CD14-positive monocyte (primary cell): ENCODE measurements around the gene GPR161. TPM values are rescaled to one million over a fixed set of nuclear protein-coding genes. Genes with fewer than 3 reads are reported as not detected.
A peak's percentile ranks its signal among the peaks of the same experiment; 100 is the strongest.

Experiments used
- DNase-seq, 3 donors: peaks; one replicate each; pipeline ENCODE4 v3.0.0-alpha.2; 2011 to 2022
- H2AFZ ChIP-seq: 2 replicates; pipeline ENCODE4 v1.6.0; 2012; ENCODE audit warnings: mild to moderate bottlenecking, low read depth, low read length, inconsistent platforms; ENCODE audit not compliant: insufficient read depth, poor library complexity, severe bottlenecking
- H3K27ac ChIP-seq, 2 donors: 1 replicate in 1 of 2; 2 replicates in 1 of 2; pipeline ENCODE4 v1.5.1; 2012 to 2013; ENCODE audit warnings: low read length in 2 of 2, control low read depth in 1 of 2, inconsistent platforms in 1 of 2, low read depth in 1 of 2, mild to moderate bottlenecking in 1 of 2
- H3K27me3 ChIP-seq, 2 donors: one replicate each; pipeline versions ENCODE4 v1.6.0 to v1.6.1; 2011 to 2013; ENCODE audit warnings: low read length in 2 of 2; ENCODE audit not compliant: control insufficient read depth in 2 of 2, insufficient read depth in 2 of 2
- H3K36me3 ChIP-seq, 2 donors: replicated peaks in 1 of 2; 1 replicate in 1 of 2; 2 replicates in 1 of 2; pipeline versions ENCODE4 v1.5.1 to v1.6.1; 2012 to 2013; ENCODE audit warnings: low read length in 2 of 2, control low read depth in 1 of 2, inconsistent platforms in 1 of 2, mild to moderate bottlenecking in 1 of 2; ENCODE audit not compliant: insufficient read depth in 2 of 2, control insufficient read depth in 1 of 2
- H3K4me1 ChIP-seq, 2 donors: 1 replicate in 1 of 2; 2 replicates in 1 of 2; pipeline versions ENCODE4 v1.5.1 to v1.6.1; 2012 to 2013; ENCODE audit warnings: low read length in 2 of 2, control low read depth in 1 of 2, inconsistent platforms in 1 of 2, mild to moderate bottlenecking in 1 of 2, moderate library complexity in 1 of 2; ENCODE audit not compliant: insufficient read depth in 2 of 2, control insufficient read depth in 1 of 2
- H3K4me2 ChIP-seq: replicated peaks from 2 replicates; pipeline ENCODE3; 2012; ENCODE audit warnings: low read length, moderate library complexity, mild to moderate bottlenecking; ENCODE audit not compliant: poor library complexity, severe bottlenecking; ENCODE audit errors: extremely low read depth
- H3K4me3 ChIP-seq, 3 experiments: fragments of 200-600 bp in 1 of 3; sonication (generic) in 1 of 3; replicated peaks in 1 of 3; 1 replicate in 2 of 3; 2 replicates in 1 of 3; pipeline ENCODE4 v1.5.1; 2011 to 2013; ENCODE audit warnings: low read length in 3 of 3, mild to moderate bottlenecking in 3 of 3, control low read depth in 2 of 3, low read depth in 2 of 3, inconsistent platforms in 1 of 3, moderate library complexity in 1 of 3
- H3K79me2 ChIP-seq: 2 replicates; pipeline ENCODE4 v1.6.0; 2012; ENCODE audit warnings: mild to moderate bottlenecking, control low read depth, inconsistent platforms, low read length, moderate library complexity; ENCODE audit not compliant: insufficient read depth
- H3K9ac ChIP-seq: 2 replicates; pipeline ENCODE4 v1.6.0; 2017; ENCODE audit warnings: low read length, mild to moderate bottlenecking; ENCODE audit not compliant: insufficient read depth, poor library complexity, severe bottlenecking
- H3K9me3 ChIP-seq, 2 donors: replicated peaks in 1 of 2; 1 replicate in 1 of 2; 2 replicates in 1 of 2; pipeline versions ENCODE4 v1.5.1 to v1.6.1; 2012 to 2013; ENCODE audit warnings: low read length in 2 of 2, control low read depth in 1 of 2; ENCODE audit not compliant: control insufficient read depth in 1 of 2, insufficient read depth in 1 of 2
- H4K20me1 ChIP-seq: 2 replicates; pipeline ENCODE4 v1.6.0; 2012; ENCODE audit warnings: mild to moderate bottlenecking, low read length, control low read depth, moderate library complexity; ENCODE audit not compliant: insufficient read depth
- H3K27ac Mint-ChIP-seq, 7 donors: one replicate each; pipeline ENCODE4 v1.8.0; 2020; ENCODE audit warnings: mild to moderate bottlenecking in 7 of 7, mixed read lengths in 7 of 7, moderate library complexity in 6 of 7, inconsistent platforms in 2 of 7
- H3K27me3 Mint-ChIP-seq, 3 donors: one replicate each; pipeline ENCODE4 v1.8.0; 2021 to 2022; ENCODE audit warnings: low read depth in 3 of 3, mild to moderate bottlenecking in 3 of 3, mixed read lengths in 3 of 3, moderate library complexity in 3 of 3, inconsistent platforms in 1 of 3
- H3K36me3 Mint-ChIP-seq, 2 donors: one replicate each; pipeline ENCODE4 v1.8.0; 2020; ENCODE audit warnings: mixed read lengths in 2 of 2, inconsistent platforms in 1 of 2, mild to moderate bottlenecking in 1 of 2
- H3K4me1 Mint-ChIP-seq: one replicate; pipeline ENCODE4 v1.8.0; 2020; ENCODE audit warnings: mild to moderate bottlenecking, mixed read lengths
- H3K4me3 Mint-ChIP-seq, 2 donors: one replicate each; pipeline ENCODE4 v1.8.0; 2020; ENCODE audit warnings: mild to moderate bottlenecking in 2 of 2, mixed read lengths in 2 of 2, moderate library complexity in 1 of 2
- H3K9me3 Mint-ChIP-seq, 7 donors: one replicate each; pipeline ENCODE4 v1.8.0; 2020 to 2022; ENCODE audit warnings: mixed read lengths in 7 of 7, mild to moderate bottlenecking in 6 of 7, moderate library complexity in 6 of 7, inconsistent platforms in 2 of 7
- CTCF ChIP-seq: fragments of 200-600 bp; IDR thresholded peaks from one replicate; pipeline ENCODE4 v1.8.0; 2022; ENCODE audit warnings: antibody characterized with exemption, mild to moderate bottlenecking
- WGBS: methylation state at CpG from one replicate; pipeline ENCODE4 v1.1.5; 2013; ENCODE audit warnings: missing lambda C conversion rate; ENCODE audit not compliant: insufficient coverage; 5-methylcytosine and 5-hydroxymethylcytosine counted together
- intact Hi-C, 2 donors: fragments of 100-400 bp; cut with micrococcal nuclease; formaldehyde crosslinking; loops; one replicate each; pipeline versions ENCODE4 v1.15.0 to v1.15.1; 2023
- polyA plus RNA-seq, 3 donors: library from polyadenylated mRNA; depleted of rRNA in 1 of 3; unstranded in 2 of 3; stranded (reverse) in 1 of 3; fragments of 300-500 nt in 2 of 3; fragments of >200 nt in 1 of 3; fragmentation: Illumina TruSeq in 2 of 3; gene quantifications; 1 replicate in 2 of 3; 2 replicates in 1 of 3; pipeline ENCODE4 v1.2.3, GENCODE V29; 2012 to 2021

The GPR161 gene
- polyA plus RNA-seq, 3 donors = 0.65 TPM; not detected in 2

GRCh38 chr1:168085401-168085872 lies 51.3 kb downstream of the GPR161 start:
- no peak overlapping the region for H3K27ac Mint-ChIP-seq
- H3K27me3 ChIP-seq = no peaks in the 10 kb centered on the region
- H3K27me3 Mint-ChIP-seq = peaks cover 1 to 4% (median 3%) of the 10 kb centered on the region in 3 donors
- no peak for TF ChIP-seq CTCF
- no peak overlapping the region for H3K4me2 ChIP-seq
- H3K27ac ChIP-seq = no peak overlapping the region
- H3K9me3 ChIP-seq = no peaks in the 10 kb centered on the region
- no peak overlapping the region for H3K4me3 Mint-ChIP-seq
- H3K9me3 Mint-ChIP-seq = peaks cover 0 to 1% (median 0%) of the 10 kb centered on the region in 7 donors
- peaks cover 0 to 2% of the 10 kb centered on the region in 2 donors for H3K36me3 Mint-ChIP-seq
- intact Hi-C loops = no loop called here
- H3K4me3 ChIP-seq = no peak overlapping the region
- H3K4me1 Mint-ChIP-seq = peaks cover 21% of the 10 kb centered on the region
- peaks cover 4% of the 10 kb centered on the region in 2 donors for H3K4me1 ChIP-seq
- no peaks in the 10 kb centered on the region for H3K36me3 ChIP-seq
- 93% methylated on average over 15 of the region's 16 CpGs for WGBS
- H4K20me1 ChIP-seq = no peaks in the 10 kb centered on the region
- DNase-seq = no peak
- H2AFZ ChIP-seq = no peak overlapping the region
- no peak overlapping the region for H3K9ac ChIP-seq
- H3K79me2 ChIP-seq = no peaks in the 10 kb centered on the region

DNA sequence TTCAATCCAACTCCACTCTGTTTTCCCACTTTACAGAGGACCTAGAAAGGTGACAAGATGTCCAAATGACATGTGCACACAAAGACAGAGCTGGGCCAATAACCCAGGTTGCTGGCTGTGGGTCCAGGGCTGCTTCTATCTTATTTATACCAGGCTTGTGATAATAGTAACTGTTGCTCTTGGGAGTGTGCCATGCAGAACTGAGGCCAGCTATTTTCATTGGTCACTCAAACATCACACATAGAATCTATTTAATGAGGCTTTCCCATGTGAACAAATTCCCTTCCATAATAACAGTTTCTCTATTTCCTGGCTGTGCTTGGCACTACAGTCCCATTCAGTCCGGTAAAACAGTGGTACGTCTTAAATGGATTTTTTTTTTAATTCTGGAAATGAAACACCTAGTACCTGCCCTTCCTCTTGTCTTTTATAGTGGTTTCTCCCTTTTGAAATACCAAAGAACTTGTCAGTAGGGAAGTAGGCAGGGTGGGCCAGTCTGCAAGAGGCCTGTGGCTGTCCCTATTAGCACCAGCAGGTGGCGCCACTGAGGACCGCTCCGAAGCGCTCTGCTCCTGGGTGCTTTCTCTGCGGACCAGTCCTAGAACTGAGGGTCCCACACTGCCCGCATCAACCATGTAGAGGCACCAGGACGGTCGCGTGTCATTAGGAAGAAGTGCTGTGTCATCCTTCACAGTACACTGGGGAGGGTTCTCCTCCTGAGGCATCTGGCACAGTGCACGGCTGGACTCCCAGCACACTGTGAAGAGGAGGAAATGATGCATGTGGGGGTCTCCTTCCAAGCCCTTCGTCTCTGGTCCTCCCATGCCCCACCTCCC lies 52.1 kb downstream of the GPR161 start:
- Mint-ChIP-seq H3K4me3 (peak overlapping the region; percentile 56 to 70), H3K27me3 (peaks cover 0 to 4% (median 1%) of the 10 kb centered on the region in 3 donors), H3K9me3 (no peaks in the 10 kb centered on the region), H3K4me1 (peaks cover 21% of the 10 kb centered on the region), H3K27ac (peak overlapping the region in 2 of 7 donors; percentile 4 to 10), H3K36me3 (peaks cover 0 to 2% of the 10 kb centered on the region in 2 donors)
- no peaks in the 10 kb centered on the region for H4K20me1 ChIP-seq
- H3K4me1 ChIP-seq = peaks cover 4% of the 10 kb centered on the region in 2 donors
- no peaks in the 10 kb centered on the region for H3K27me3 ChIP-seq
- WGBS = 9% methylated on average over 6 of the region's 13 CpGs
- no peaks in the 10 kb centered on the region for H3K36me3 ChIP-seq
- H3K79me2 ChIP-seq = no peaks in the 10 kb centered on the region
- peak overlapping the region in 1 of 3 experiments; percentile 43 for H3K4me3 ChIP-seq
- intact Hi-C loops = no loop called here
- DNase-seq = peak; percentile 47 to 67 (median 66)
- H3K9me3 ChIP-seq = no peaks in the 10 kb centered on the region
- TF ChIP-seq CTCF = peak; percentile 97
- H3K9ac ChIP-seq = no peak overlapping the region
- peak overlapping the region; percentile 55 for H3K4me2 ChIP-seq
- peak overlapping the region; percentile 58 for H2AFZ ChIP-seq
- no peak overlapping the region for H3K27ac ChIP-seq
